Uterus (tissue), 2 donors: ENCODE measurements around the gene SLC44A5.

Experiments
- CTCF ChIP-seq, 4 experiments: fragments of 200-600 bp in 2 of 4; fragments of 450-650 bp in 2 of 4; sonication (generic) in 2 of 4; IDR thresholded peaks; one replicate each; pipeline ENCODE4 v1.5.1; 2016 to 2019; ENCODE audit warnings: antibody characterized with exemption in 4 of 4, mild to moderate bottlenecking in 2 of 4, moderate library complexity in 1 of 4
- POLR2A ChIP-seq, 2 donors: fragments of 450-650 bp; IDR thresholded peaks; one replicate each; pipeline ENCODE4 v1.6.1; 2016; ENCODE audit warnings: antibody characterized with exemption in 2 of 2, mild to moderate bottlenecking in 1 of 2, moderate library complexity in 1 of 2

- TF ChIP-seq POLR2A (IDR thresholded peaks at IDR 0.05) (no peak), CTCF (IDR thresholded peaks at IDR 0.05) (no peak)
Measured at GRCh38 chr1:75170011-75170410, 440.9 kb downstream of the SLC44A5 start.
